PC-3 (cell line): ENCODE data around the gene TEAD1.

Experiments
- EZH2 ChIP-seq: fragments of 300-600 bp; sonication (generic); IDR thresholded peaks from one replicate; pipeline ENCODE4 v1.6.1; 2017; ENCODE audit warnings: antibody characterized with exemption, mild to moderate bottlenecking, low read length; ENCODE audit not compliant: unreplicated experiment
- EZH2phosphoT487 ChIP-seq: fragments of 300-600 bp; sonication (generic); IDR thresholded peaks from 2 replicates; pipeline ENCODE4 v1.6.1; 2018; ENCODE audit warnings: mild to moderate bottlenecking, antibody characterized with exemption, low read length, borderline replicate concordance
- TF ChIP-seq, protein P1 (sequence below): fragments of 300-600 bp; sonication (generic); conservative IDR thresholded peaks from 2 replicates; pipeline ENCODE4 v1.5.1; 2017; ENCODE audit warnings: antibody characterized with exemption, low read depth, mild to moderate bottlenecking, low read length

DNA sequence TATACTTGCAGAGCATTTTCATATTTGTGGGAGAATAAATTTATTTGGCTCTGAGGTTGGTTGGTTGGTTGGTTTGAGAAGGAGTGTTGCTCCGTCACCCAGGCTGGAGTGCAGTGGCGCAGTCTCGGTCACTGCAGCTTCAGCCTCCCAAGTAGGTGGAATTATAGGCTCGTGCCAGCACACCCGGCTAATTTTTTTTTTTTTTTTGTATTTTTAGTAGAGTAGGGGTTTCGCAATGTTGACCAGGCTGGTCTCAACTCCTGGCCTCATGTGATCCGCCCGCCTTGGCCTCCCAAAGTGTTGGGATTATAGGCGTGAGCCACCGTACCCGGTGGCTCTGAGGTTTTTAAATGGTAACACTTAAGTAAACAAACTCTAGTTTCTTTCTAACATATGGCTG, 161.1 kb downstream of the TEAD1 start:
- TF ChIP-seq, protein P1, sequence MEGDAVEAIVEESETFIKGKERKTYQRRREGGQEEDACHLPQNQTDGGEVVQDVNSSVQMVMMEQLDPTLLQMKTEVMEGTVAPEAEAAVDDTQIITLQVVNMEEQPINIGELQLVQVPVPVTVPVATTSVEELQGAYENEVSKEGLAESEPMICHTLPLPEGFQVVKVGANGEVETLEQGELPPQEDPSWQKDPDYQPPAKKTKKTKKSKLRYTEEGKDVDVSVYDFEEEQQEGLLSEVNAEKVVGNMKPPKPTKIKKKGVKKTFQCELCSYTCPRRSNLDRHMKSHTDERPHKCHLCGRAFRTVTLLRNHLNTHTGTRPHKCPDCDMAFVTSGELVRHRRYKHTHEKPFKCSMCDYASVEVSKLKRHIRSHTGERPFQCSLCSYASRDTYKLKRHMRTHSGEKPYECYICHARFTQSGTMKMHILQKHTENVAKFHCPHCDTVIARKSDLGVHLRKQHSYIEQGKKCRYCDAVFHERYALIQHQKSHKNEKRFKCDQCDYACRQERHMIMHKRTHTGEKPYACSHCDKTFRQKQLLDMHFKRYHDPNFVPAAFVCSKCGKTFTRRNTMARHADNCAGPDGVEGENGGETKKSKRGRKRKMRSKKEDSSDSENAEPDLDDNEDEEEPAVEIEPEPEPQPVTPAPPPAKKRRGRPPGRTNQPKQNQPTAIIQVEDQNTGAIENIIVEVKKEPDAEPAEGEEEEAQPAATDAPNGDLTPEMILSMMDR: no peak
- TF ChIP-seq EZH2 (no peak), EZH2phosphoT487 (no peak)
